Fibroblast of lung (primary cell): ENCODE results near the gene ZNF543. TPM values are rescaled to one million over a fixed set of nuclear protein-coding genes. Genes with fewer than 3 reads are reported as not detected.
"Not testable (repeated sequence)": the region's sequence is repeated elsewhere in the genome, so short reads cannot be mapped to it uniquely, and the experiment has no call there.

Experiments
- DNase-seq, 2 donors: peaks; one replicate each; pipeline versions ENCODE4 v3.0.0 to v3.0.0-alpha.2; 2010; ENCODE audit warnings: low read depth in 2 of 2
- H2AFZ ChIP-seq: 2 replicates; pipeline ENCODE4 v1.5.1; 2012; ENCODE audit warnings: low read length, control low read depth, inconsistent platforms
- H3K27ac ChIP-seq: 2 replicates; pipeline ENCODE4 v1.5.1; 2011; ENCODE audit warnings: low read length, control low read depth; ENCODE audit not compliant: insufficient read depth
- H3K27me3 ChIP-seq: 2 replicates; pipeline ENCODE4 v1.5.1; 2011; ENCODE audit warnings: mild to moderate bottlenecking, low read length; ENCODE audit not compliant: control insufficient read depth, insufficient read depth
- H3K36me3 ChIP-seq: 2 replicates; pipeline ENCODE4 v1.5.1; 2011; ENCODE audit warnings: low read length; ENCODE audit not compliant: control insufficient read depth, insufficient read depth
- H3K4me1 ChIP-seq: 2 replicates; pipeline ENCODE4 v1.5.1; 2011; ENCODE audit warnings: low read length; ENCODE audit not compliant: control insufficient read depth, insufficient read depth; ENCODE audit errors: extremely low read depth
- H3K4me2 ChIP-seq: 2 replicates; pipeline ENCODE4 v1.5.1; 2011; ENCODE audit warnings: low read length, control low read depth; ENCODE audit not compliant: insufficient read depth; ENCODE audit errors: extremely low read depth
- H3K4me3 ChIP-seq, 4 experiments: fragments of 200-600 bp in 1 of 4; sonication (generic) in 1 of 4; replicated peaks in 1 of 4; 2 replicates each; pipeline ENCODE4 v1.5.1; 2011 to 2016; ENCODE audit warnings: low read length in 4 of 4, low read depth in 3 of 4, mild to moderate bottlenecking in 3 of 4, control low read depth in 2 of 4, inconsistent platforms in 1 of 4, mixed read lengths in 1 of 4; ENCODE audit not compliant: insufficient read depth in 1 of 4; ENCODE audit errors: control extremely low read depth in 1 of 4
- H3K79me2 ChIP-seq: 2 replicates; pipeline ENCODE4 v1.5.1; 2012; ENCODE audit warnings: mild to moderate bottlenecking, low read length, inconsistent platforms; ENCODE audit not compliant: control insufficient read depth, insufficient read depth
- H3K9ac ChIP-seq: 2 replicates; pipeline ENCODE4 v1.5.1; 2011; ENCODE audit warnings: mild to moderate bottlenecking, low read length, control low read depth; ENCODE audit not compliant: insufficient read depth
- H3K9me3 ChIP-seq: 2 replicates; pipeline ENCODE4 v1.5.1; 2012; ENCODE audit warnings: low read depth, low read length; ENCODE audit not compliant: control insufficient read depth, insufficient read depth
- H4K20me1 ChIP-seq: 2 replicates; pipeline ENCODE4 v1.5.1; 2011; ENCODE audit warnings: low read length; ENCODE audit not compliant: control insufficient read depth, insufficient read depth; ENCODE audit errors: extremely low read depth
- CTCF ChIP-seq, 2 donors: IDR thresholded peaks in 1 of 2; conservative IDR thresholded peaks in 1 of 2; 1 replicate in 1 of 2; 2 replicates in 1 of 2; pipeline ENCODE4 v1.5.1; 2011 to 2012; ENCODE audit warnings: low read length in 2 of 2, control low read depth in 1 of 2, inconsistent platforms in 1 of 2, low read depth in 1 of 2, mild to moderate bottlenecking in 1 of 2
- EZH2 ChIP-seq: IDR thresholded peaks from 2 replicates; pipeline ENCODE4 v1.5.1; 2012; ENCODE audit warnings: low read length, control low read depth, mild to moderate bottlenecking; ENCODE audit errors: missing control alignments
- polyA plus RNA-seq, 2 donors: library from polyadenylated mRNA; depleted of rRNA in 1 of 2; stranded (reverse) in 1 of 2; unstranded in 1 of 2; fragments of >200 nt; gene quantifications; 2 replicates each; pipeline ENCODE4 v1.2.1, GENCODE V29; 2011 to 2012; ENCODE audit warnings: missing spikeins in 1 of 2
- total RNA-seq: library from RNA; depleted of rRNA; stranded (reverse); fragments of >200 nt; gene quantifications from 2 replicates; pipeline ENCODE4 v1.2.1, GENCODE V29; 2014

ZNF543 gene
- total and polyA plus RNA-seq, 2 donors (not counting 1 experiment from before 2014, with no cell fraction given) = 2.8 to 12.9 TPM

- peaks cover 11% of the 10 kb centered on the region for H3K79me2 ChIP-seq
- DNase-seq = no peak
- H3K4me2 ChIP-seq = no peak overlapping the region
- no peaks in the 10 kb centered on the region for H3K27me3 ChIP-seq
- H2AFZ ChIP-seq = no peak overlapping the region
- no peaks in the 10 kb centered on the region for H4K20me1 ChIP-seq
- no peak overlapping the region for H3K9ac ChIP-seq
- no peaks in the 10 kb centered on the region for H3K36me3 ChIP-seq
- no peaks in the 10 kb centered on the region for H3K9me3 ChIP-seq
- H3K4me3 ChIP-seq = no peak overlapping the region
- TF ChIP-seq CTCF (conservative IDR thresholded peaks at IDR 0.05 in 1 of 2, IDR thresholded peaks at IDR 0.05 in 1 of 2; ENCODE audit: low read depth in 1 of 2, low read length in 2 of 2) (no peak), EZH2 (no peak)
- H3K4me1 ChIP-seq = no peaks in the 10 kb centered on the region
- H3K27ac ChIP-seq = no peak overlapping the region
These were observed 43.8 kb upstream of the ZNF543 start for GRCh38 chr19:57276430-57276829.

GRCh38 chr19:57278481-57278880 lies 41.8 kb upstream of the ZNF543 start:
- not testable (repeated sequence) for H3K4me3 ChIP-seq, H3K4me2 ChIP-seq, H3K36me3 ChIP-seq, H3K9me3 ChIP-seq, H3K9ac ChIP-seq, H4K20me1 ChIP-seq, H3K4me1 ChIP-seq, H3K27ac ChIP-seq, H3K27me3 ChIP-seq, H2AFZ ChIP-seq
- peaks cover 31% of the 10 kb centered on the region for H3K79me2 ChIP-seq
- peak in 1 of 2 donors; percentile 93 for DNase-seq

GRCh38 chr19:57279418-57280164 lies 40.7 kb upstream of the ZNF543 start:
- Histone ChIP-seq H3K9me3 (no peaks in the 10 kb centered on the region), H3K4me3 (peak overlapping the region; percentile 72 to 98 (median 93)), H2AFZ (peak overlapping the region; percentile 38)

More at GRCh38 chr19:57279418-57280164, 40.7 kb upstream of the ZNF543 start:
- H3K27ac ChIP-seq = peak overlapping the region; percentile 99
- H3K79me2 ChIP-seq = peaks cover 41% of the 10 kb centered on the region
- H3K27me3 ChIP-seq = no peaks in the 10 kb centered on the region
- H3K4me2 ChIP-seq = peak overlapping the region; percentile 79
- H3K9ac ChIP-seq = peak overlapping the region; percentile 96
- peak; percentile 98 to 99 for DNase-seq
- peaks cover 6% of the 10 kb centered on the region for H3K4me1 ChIP-seq
- peaks cover 8% of the 10 kb centered on the region for H3K36me3 ChIP-seq
- no peaks in the 10 kb centered on the region for H4K20me1 ChIP-seq
- TF ChIP-seq CTCF (conservative IDR thresholded peaks at IDR 0.05 in 1 of 2, IDR thresholded peaks at IDR 0.05 in 1 of 2; ENCODE audit: low read depth in 1 of 2, low read length in 2 of 2) = peak in 1 of 2 donors; percentile 37
- TF ChIP-seq EZH2 = no peak
